GM12892 (cell line): ENCODE measurements around the gene GOLGA6L22.
"Not testable (repeated sequence)": the region's sequence is repeated elsewhere in the genome, so short reads cannot be mapped to it uniquely, and the experiment has no call there.

Experiments
- POLR2A ChIP-seq: IDR thresholded peaks from 2 replicates; pipeline ENCODE4 v1.6.1; 2011; ENCODE audit warnings: low read depth, low read length, control low read depth
- POLR2AphosphoS5 ChIP-seq: IDR thresholded peaks from 2 replicates; pipeline ENCODE4 v1.6.1; 2011; ENCODE audit warnings: low read depth, low read length, control low read depth
- TAF1 ChIP-seq: IDR thresholded peaks from 2 replicates; pipeline ENCODE4 v1.6.1; 2011; ENCODE audit warnings: low read depth, mild to moderate bottlenecking, control low read depth, low read length, borderline replicate concordance

DNA sequence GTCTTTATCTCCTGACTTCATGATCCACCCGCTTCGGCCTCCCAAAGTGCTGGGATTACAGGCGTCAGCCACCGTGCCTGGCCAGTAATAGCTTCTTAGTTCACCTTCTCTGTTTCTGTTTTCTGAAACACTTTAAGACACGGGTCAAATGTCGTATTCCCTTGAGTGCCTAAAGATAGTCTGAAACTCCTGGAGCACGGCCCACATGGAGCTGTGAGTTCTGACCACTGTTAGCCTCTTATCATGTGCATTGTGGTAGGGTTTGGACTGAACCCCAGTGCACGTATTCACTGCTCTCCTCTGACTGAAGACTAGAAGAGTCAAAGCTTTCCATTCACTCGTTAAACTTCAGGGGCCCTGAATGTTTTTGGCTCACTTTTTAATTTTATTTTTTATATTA lies 48.3 kb downstream of the GOLGA6L22 start:
- TF ChIP-seq POLR2AphosphoS5, POLR2A, TAF1: not testable (repeated sequence)
